WTC11 (cell line): Measurements from ENCODE around the gene LRRC8A.

Source experiments
- ATF1 ChIP-seq: sonication (generic); formaldehyde crosslinking; IDR thresholded peaks from 2 replicates; pipeline ENCODE4 v1.8.1; 2023; ENCODE audit warnings: mild to moderate bottlenecking, moderate library complexity, missing genetic modification reagents
- CTCF ChIP-seq: fragments of 200-600 bp; IDR thresholded peaks from 2 replicates; pipeline ENCODE4 v1.8.0; 2022; ENCODE audit warnings: antibody characterized with exemption
- ELF4 ChIP-seq: sonication (generic); formaldehyde crosslinking; IDR thresholded peaks from 2 replicates; pipeline ENCODE4 v1.8.1; 2022; ENCODE audit warnings: low read depth, mild to moderate bottlenecking, moderate library complexity, missing genetic modification reagents
- FOXP1 ChIP-seq: sonication (generic); formaldehyde crosslinking; IDR thresholded peaks from 2 replicates; pipeline ENCODE4 v1.8.0; 2022; ENCODE audit warnings: missing genetic modification reagents, mild to moderate bottlenecking, moderate library complexity, borderline replicate concordance
- TEAD4 ChIP-seq: sonication (generic); formaldehyde crosslinking; IDR thresholded peaks from 2 replicates; pipeline ENCODE4 v1.8.0; 2022; ENCODE audit warnings: mild to moderate bottlenecking, missing genetic modification reagents

- TF ChIP-seq CTCF = no peak
- TF ChIP-seq ATF1 = no peak
- no peak for TF ChIP-seq ELF4
- no peak for TF ChIP-seq TEAD4 (CRISPR knock-in tag)
- no peak for TF ChIP-seq FOXP1
Measured at GRCh38 chr9:128909859-128910258, 27.9 kb downstream of the LRRC8A start.
